HFFc6 (cell line): ENCODE results near the gene SYF2. TPM values are rescaled to one million over a fixed set of nuclear protein-coding genes. Genes with fewer than 3 reads are reported as not detected.

ENCODE experiments used
- DNase-seq: peaks from one replicate; pipeline ENCODE4 v3.0.0-alpha.2; 2018
- H3K27ac Mint-ChIP-seq: 2 replicates; pipeline ENCODE4 v1.8.0; 2020; ENCODE audit warnings: mild to moderate bottlenecking, mixed read lengths
- H3K27me3 Mint-ChIP-seq: 2 replicates; pipeline ENCODE4 v1.8.0; 2021; ENCODE audit warnings: mild to moderate bottlenecking, moderate library complexity, mixed read lengths; ENCODE audit not compliant: insufficient read depth
- H3K36me3 Mint-ChIP-seq: 2 replicates; pipeline ENCODE4 v1.8.0; 2021; ENCODE audit warnings: low read depth, mixed read lengths
- H3K4me1 Mint-ChIP-seq: 2 replicates; pipeline ENCODE4 v1.8.0; 2020; ENCODE audit warnings: low read depth, mixed read lengths
- H3K4me3 Mint-ChIP-seq: 2 replicates; pipeline ENCODE4 v1.8.0; 2020; ENCODE audit warnings: mild to moderate bottlenecking, moderate library complexity, mixed read lengths
- H3K9me3 Mint-ChIP-seq: 2 replicates; pipeline ENCODE4 v1.8.0; 2020; ENCODE audit warnings: mild to moderate bottlenecking, mixed read lengths
- CTCF ChIP-seq: fragments of 200-600 bp; sonication (generic); IDR thresholded peaks from 2 replicates; pipeline ENCODE4 v1.5.0; 2021; ENCODE audit warnings: antibody characterized with exemption, mild to moderate bottlenecking
- total RNA-seq, 6 experiments: library from RNA; stranded (reverse); fragmentation: NEBNext Ultra II Directional; extraction: Animal tissue kit (Norgen Biotek cat#: 25700); gene quantifications; 2 replicates in 1 of 6; 3 replicates in 5 of 6; pipeline ENCODE4 v1.2.3, GENCODE V29; 2021

Gene SYF2
- total RNA-seq, 6 experiments from 2014 or later: 30.7 to 44.1 (median 34.4) TPM

DNA sequence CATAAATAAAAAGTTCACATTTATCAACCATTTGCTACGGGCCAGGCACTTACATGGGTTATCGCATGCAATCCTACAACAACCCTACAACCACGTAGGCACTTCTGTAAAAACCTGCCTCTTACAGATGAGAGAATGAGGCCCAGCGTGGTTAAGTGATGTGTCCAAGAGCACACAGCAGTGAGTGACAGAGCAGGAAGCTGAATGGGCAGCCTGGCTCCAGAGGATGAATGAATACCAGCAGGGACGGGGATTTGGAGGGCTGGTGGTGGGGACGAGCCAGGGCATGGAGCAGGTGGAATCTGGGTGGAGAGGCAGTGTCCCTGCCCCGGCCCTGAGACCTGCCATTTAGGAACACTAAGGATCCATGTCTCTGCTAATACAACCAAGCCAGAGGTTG is 35.5 kb downstream of the SYF2 start:
- Mint-ChIP-seq H3K27ac (no peak overlapping the region), H3K27me3 (peaks cover 61% of the 10 kb centered on the region), H3K9me3 (no peaks in the 10 kb centered on the region), H3K4me3 (no peak overlapping the region), H3K4me1 (no peaks in the 10 kb centered on the region), H3K36me3 (no peaks in the 10 kb centered on the region)
- no peak for DNase-seq
- TF ChIP-seq CTCF: no peak

DNA sequence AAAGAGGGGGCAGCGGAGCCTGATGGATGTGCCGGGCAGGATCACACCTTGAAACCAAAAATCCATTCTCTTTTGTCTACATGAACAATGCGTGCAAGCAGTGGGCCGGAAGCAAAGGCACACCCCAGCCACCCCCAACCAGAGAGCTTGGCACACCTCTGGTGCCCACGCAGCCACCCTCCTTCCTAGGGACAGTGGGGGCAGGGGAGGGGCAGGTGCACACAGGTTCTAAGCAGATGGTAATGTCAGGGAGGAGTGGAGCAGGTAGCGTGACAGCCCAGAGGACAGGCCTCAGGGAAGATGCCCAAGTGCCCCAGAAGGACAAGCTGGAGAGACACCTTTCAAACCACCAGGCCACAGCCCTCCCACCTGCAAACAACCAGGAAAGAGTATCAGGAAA is 36.5 kb downstream of the SYF2 start:
- Mint-ChIP-seq H3K4me1 (no peaks in the 10 kb centered on the region), H3K9me3 (no peaks in the 10 kb centered on the region), H3K27ac (no peak overlapping the region), H3K4me3 (no peak overlapping the region), H3K36me3 (no peaks in the 10 kb centered on the region), H3K27me3 (peaks cover 56% of the 10 kb centered on the region)
- DNase-seq: no peak
- no peak for TF ChIP-seq CTCF

DNA sequence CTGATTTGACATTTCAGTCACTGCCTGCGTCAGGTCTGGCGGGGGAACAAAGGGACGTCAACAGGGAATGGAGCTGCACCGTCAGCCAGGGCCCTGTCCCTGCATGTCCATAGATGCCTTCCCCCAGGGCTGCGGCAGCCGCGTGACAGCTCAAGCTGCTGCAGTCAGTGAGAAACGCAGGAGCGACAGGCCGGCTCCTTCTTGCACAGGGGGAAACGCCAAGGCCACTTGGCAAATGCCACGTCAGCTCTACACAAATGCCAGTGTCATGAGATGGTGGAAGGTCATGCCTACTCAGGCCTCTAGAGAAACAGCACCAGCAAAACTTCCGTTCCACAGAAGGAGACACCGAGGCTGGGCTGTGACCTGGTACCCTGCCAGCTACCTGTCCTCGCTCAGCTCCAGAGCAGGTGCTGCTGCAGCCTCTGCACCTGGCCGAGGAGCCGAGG is 37.7 kb downstream of the SYF2 start:
- Mint-ChIP-seq H3K4me3 (no peak overlapping the region), H3K4me1 (no peaks in the 10 kb centered on the region), H3K9me3 (no peaks in the 10 kb centered on the region), H3K27me3 (peaks cover 54% of the 10 kb centered on the region), H3K36me3 (no peaks in the 10 kb centered on the region), H3K27ac (no peak overlapping the region)
- no peak for DNase-seq
- TF ChIP-seq CTCF: no peak

- Mint-ChIP-seq H3K27ac (no peak overlapping the region), H3K36me3 (no peaks in the 10 kb centered on the region), H3K4me3 (no peak overlapping the region), H3K4me1 (no peaks in the 10 kb centered on the region), H3K27me3 (peaks cover 52% of the 10 kb centered on the region), H3K9me3 (no peaks in the 10 kb centered on the region)
- no peak for DNase-seq
- no peak for TF ChIP-seq CTCF
These were observed 38.2 kb downstream of the SYF2 start for GRCh38 chr1:25194054-25194453.

DNA sequence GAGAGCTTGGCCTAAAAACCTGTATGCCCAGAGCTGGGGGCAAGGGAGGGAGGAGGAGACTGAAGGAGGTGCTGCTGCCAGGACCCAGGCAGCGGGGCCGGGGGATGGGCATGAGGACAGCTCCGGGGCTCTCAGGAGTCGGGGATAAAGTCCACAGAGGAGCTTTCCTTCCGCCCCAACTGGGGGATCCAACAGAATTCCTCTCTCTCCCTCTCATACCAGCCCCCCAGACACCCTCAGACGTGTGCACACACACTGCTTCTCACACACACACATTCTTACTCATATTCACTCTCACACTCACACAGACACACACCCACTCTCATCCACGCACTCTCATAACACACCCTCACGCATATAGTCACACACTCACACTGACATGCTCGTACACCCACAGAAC is 39.1 kb downstream of the SYF2 start:
- DNase-seq: no peak
- Mint-ChIP-seq H3K27ac (no peak overlapping the region), H3K9me3 (no peaks in the 10 kb centered on the region), H3K36me3 (no peaks in the 10 kb centered on the region), H3K27me3 (peaks cover 44% of the 10 kb centered on the region), H3K4me1 (no peaks in the 10 kb centered on the region), H3K4me3 (no peak overlapping the region)
- no peak for TF ChIP-seq CTCF

DNA sequence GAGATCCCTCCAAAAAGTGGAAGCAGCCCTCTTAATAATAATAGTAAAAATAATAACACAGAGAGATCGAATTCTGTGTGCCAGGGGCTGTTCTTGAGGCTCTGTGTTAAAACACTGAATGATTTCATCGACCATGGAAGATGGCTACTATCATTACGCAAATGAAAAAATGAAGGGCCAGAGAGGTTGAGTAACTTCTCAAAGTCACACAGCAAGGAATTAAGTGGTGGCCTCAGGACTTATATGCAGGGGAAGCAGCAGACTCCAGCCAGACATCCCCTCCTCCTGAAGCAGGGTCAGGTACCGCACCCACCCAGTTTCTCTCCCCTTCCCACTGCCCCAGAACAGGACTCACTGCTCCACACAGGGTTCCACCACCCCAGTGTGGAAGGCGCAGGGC is 40.1 kb downstream of the SYF2 start:
- no peaks in the 10 kb centered on the region for H3K4me1 Mint-ChIP-seq
- no peaks in the 10 kb centered on the region for H3K9me3 Mint-ChIP-seq
- H3K27ac Mint-ChIP-seq: no peak overlapping the region
- no peak for TF ChIP-seq CTCF
- no peak overlapping the region for H3K4me3 Mint-ChIP-seq
- H3K27me3 Mint-ChIP-seq: peaks cover 34% of the 10 kb centered on the region
- DNase-seq: no peak
- no peaks in the 10 kb centered on the region for H3K36me3 Mint-ChIP-seq
